ENCODE measurements around the gene BTF3L4. TPM values are rescaled to one million over a fixed set of nuclear protein-coding genes. Genes with fewer than 3 reads are reported as not detected.

Gene BTF3L4
- total RNA-seq, 1 experiment from 2014 or later = 106 TPM

DNA sequence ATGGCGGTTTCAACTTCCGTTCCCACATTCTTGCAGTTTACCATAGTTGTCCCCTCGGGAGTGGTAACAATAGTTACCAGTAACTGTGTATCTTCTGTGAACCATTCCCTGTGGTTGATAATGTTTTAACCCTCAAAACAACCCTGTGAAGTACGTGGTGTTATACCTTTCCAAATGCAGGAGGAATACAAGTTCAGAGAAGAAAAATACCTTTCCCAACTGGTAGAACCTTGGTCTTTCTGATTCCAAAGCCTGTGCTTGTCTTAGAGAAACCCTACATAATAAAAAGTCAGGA is 789 bp downstream of the BTF3L4 start:
- H3K4ac ChIP-seq (ENCODE audit: low read depth, low read length) = no peak overlapping the region
- no peak overlapping the region for H4K91ac ChIP-seq (ENCODE audit: insufficient read length, low read depth, low read length)
- H3K27me3 ChIP-seq (ENCODE audit: insufficient read depth, low read length) = no peaks in the 10 kb centered on the region
- H4K5ac ChIP-seq (ENCODE audit: insufficient read length, low read depth, low read length) = no peak overlapping the region
- no peak overlapping the region for H3K23ac ChIP-seq (ENCODE audit: insufficient read length, low read depth, low read length)
- H3K9me3 ChIP-seq (ENCODE audit: control insufficient read depth, low read depth, low read length) = no peaks in the 10 kb centered on the region
- H2BK20ac ChIP-seq (ENCODE audit: low read depth, low read length, poor library complexity, severe bottlenecking) = no peak overlapping the region
- no peaks in the 10 kb centered on the region for H4K20me1 ChIP-seq (ENCODE audit: control insufficient read depth, insufficient read depth, insufficient read length)
- peak overlapping the region; percentile 19 for H3K27ac ChIP-seq (ENCODE audit: insufficient read length, low read depth, low read length)
- H3K23me2 ChIP-seq (ENCODE audit: insufficient read length, low read depth, low read length, poor library complexity, severe bottlenecking) = peaks cover 10% of the 10 kb centered on the region
- Mint-ChIP-seq H3K27ac (peak overlapping the region; percentile 97 to 100 (median 98)), H3K27me3 (ENCODE audit: low read depth) (no peaks in the 10 kb centered on the region), H3K9me3 (no peaks in the 10 kb centered on the region; a peak in 1 of 5 replicates), H3K4me1 (peaks cover 25 to 28% of the 10 kb centered on the region in 2 experiments), H3K4me3 (peak overlapping the region; percentile 99 to 100), H3K36me3 (ENCODE audit: insufficient read depth in 1 of 3, low read depth in 3 of 3) (peaks cover 20 to 54% (median 43%) of the 10 kb centered on the region in 3 experiments)
- no peak for DNase-seq
- peak overlapping the region; percentile 76 for H3K9ac ChIP-seq (ENCODE audit: extremely low read depth, insufficient read length, low read length)
- H3K18ac ChIP-seq (ENCODE audit: insufficient read length, low read depth, low read length) = peak overlapping the region; percentile 97
- peaks cover 29% of the 10 kb centered on the region; the same call in 1 of the 2 replicates for H3K79me2 ChIP-seq (ENCODE audit: insufficient read depth, low read length)
- H3T11ph ChIP-seq (ENCODE audit: low read length) = no peak overlapping the region
- no peak overlapping the region for H2AK5ac ChIP-seq (ENCODE audit: insufficient read length, low read length)
- no peak overlapping the region for H2BK12ac ChIP-seq (ENCODE audit: insufficient read length, low read depth, low read length)
- no peak overlapping the region for H2BK120ac ChIP-seq (ENCODE audit: low read depth, low read length, poor library complexity, severe bottlenecking)
- H3K4me1 ChIP-seq (ENCODE audit: insufficient read depth, low read length) = no peaks in the 10 kb centered on the region
- no peak overlapping the region for H3K56ac ChIP-seq (ENCODE audit: insufficient read length, low read depth, low read length)
- H2BK5ac ChIP-seq (ENCODE audit: insufficient read length, low read length) = no peak overlapping the region
- H4K8ac ChIP-seq (replicated peaks; ENCODE audit: insufficient read length, low read depth, low read length) = no peak overlapping the region
- no peaks in the 10 kb centered on the region for H3K79me1 ChIP-seq (ENCODE audit: insufficient read depth, low read depth, low read length, poor library complexity, severe bottlenecking)
- TF ChIP-seq, protein P1, sequence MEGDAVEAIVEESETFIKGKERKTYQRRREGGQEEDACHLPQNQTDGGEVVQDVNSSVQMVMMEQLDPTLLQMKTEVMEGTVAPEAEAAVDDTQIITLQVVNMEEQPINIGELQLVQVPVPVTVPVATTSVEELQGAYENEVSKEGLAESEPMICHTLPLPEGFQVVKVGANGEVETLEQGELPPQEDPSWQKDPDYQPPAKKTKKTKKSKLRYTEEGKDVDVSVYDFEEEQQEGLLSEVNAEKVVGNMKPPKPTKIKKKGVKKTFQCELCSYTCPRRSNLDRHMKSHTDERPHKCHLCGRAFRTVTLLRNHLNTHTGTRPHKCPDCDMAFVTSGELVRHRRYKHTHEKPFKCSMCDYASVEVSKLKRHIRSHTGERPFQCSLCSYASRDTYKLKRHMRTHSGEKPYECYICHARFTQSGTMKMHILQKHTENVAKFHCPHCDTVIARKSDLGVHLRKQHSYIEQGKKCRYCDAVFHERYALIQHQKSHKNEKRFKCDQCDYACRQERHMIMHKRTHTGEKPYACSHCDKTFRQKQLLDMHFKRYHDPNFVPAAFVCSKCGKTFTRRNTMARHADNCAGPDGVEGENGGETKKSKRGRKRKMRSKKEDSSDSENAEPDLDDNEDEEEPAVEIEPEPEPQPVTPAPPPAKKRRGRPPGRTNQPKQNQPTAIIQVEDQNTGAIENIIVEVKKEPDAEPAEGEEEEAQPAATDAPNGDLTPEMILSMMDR (conservative IDR thresholded peaks at IDR 0.05) = no peak
- no peak overlapping the region for H2AFZ ChIP-seq (ENCODE audit: low read length)
- no peak overlapping the region for H2BK15ac ChIP-seq (ENCODE audit: low read depth, low read length)
- peak overlapping the region; percentile 83 for H3K4me2 ChIP-seq (ENCODE audit: insufficient read depth, insufficient read length, low read length)
- WGBS (ENCODE audit: extremely low coverage, insufficient read length, low lambda C conversion rate) = no CpG with 5 or more reads among the region's 4 CpGs
- H3K14ac ChIP-seq (ENCODE audit: insufficient read depth, low read length) = peak overlapping the region; percentile 98; the same call in 1 of the 2 replicates

Data from H9 (cell line).